ENCODE results near the gene IGSF5. TPM values are rescaled to one million over a fixed set of nuclear protein-coding genes. Genes with fewer than 3 reads are reported as not detected.
A peak's percentile ranks its signal among the peaks of the same experiment; 100 is the strongest.

The IGSF5 gene
- polyA plus RNA-seq, 1 experiment: not detected

- Histone ChIP-seq H3K4me3 (ENCODE audit: low read depth, low read length) (no peak overlapping the region), H3K27me3 (ENCODE audit: control insufficient read depth, insufficient read depth, low read length) (no peaks in the 10 kb centered on the region), H3K36me3 (ENCODE audit: control insufficient read depth, insufficient read depth, low read length) (no peaks in the 10 kb centered on the region)
- ChIA-PET POLR2A (no interaction called here), CTCF (no interaction called here)
- no peak for DNase-seq (ENCODE audit: low read depth)
- TF ChIP-seq CTCF (IDR thresholded peaks at IDR 0.05; ENCODE audit: insufficient read depth, low read depth, low read length): no peak
These were observed 98.9 kb downstream of the IGSF5 start for GRCh38 chr21:39843916-39844315.

DNA sequence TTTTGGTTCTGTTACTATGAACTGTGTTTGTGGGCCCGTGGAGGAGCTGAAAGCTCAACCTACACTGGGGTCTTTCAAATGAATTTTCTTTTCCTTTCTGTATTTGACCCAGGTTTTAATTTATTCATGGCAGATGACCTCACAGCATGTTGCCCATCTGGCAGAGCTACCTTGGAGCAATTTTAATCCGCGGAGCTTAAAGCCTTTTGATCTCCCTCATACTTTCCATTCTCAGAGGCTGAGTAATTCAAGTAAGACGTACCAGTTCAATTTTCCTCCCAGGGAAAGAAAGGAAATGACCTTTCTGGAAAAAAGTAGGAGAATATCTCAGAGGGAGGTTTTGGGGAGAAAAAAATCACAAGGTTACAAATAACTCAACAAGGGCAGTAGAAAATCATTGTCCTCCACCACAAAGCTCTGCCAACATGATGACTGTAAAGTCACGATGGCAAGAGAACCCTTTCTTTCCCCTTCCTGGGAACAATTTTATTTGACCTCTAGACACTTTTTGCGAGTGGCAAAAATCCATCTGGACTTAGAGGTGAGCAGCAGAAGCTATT is 100.7 kb downstream of the IGSF5 start:
- TF ChIP-seq CTCF (IDR thresholded peaks at IDR 0.05; ENCODE audit: insufficient read depth, low read depth, low read length): no peak
- DNase-seq (ENCODE audit: low read depth): no peak
- Histone ChIP-seq H3K4me3 (ENCODE audit: low read depth, low read length) (no peak overlapping the region), H3K36me3 (ENCODE audit: control insufficient read depth, insufficient read depth, low read length) (no peaks in the 10 kb centered on the region), H3K27me3 (ENCODE audit: control insufficient read depth, insufficient read depth, low read length) (no peaks in the 10 kb centered on the region)
- CTCF ChIA-PET: interaction anchor here (0.6 to 0.9 kb wide), 2 partner anchors 39 to 59 kb away, joined by 3 to 5 read pairs; no protein-coding TSS in a partner anchor
- POLR2A ChIA-PET: no interaction called here

GRCh38 chr21:39847877-39848276 is 102.9 kb downstream of the IGSF5 start:
- ChIA-PET CTCF (no interaction called here), POLR2A (no interaction called here)
- H3K4me3 ChIP-seq (ENCODE audit: low read depth, low read length): no peak overlapping the region
- no peaks in the 10 kb centered on the region for H3K27me3 ChIP-seq (ENCODE audit: control insufficient read depth, insufficient read depth, low read length)
- no peak for TF ChIP-seq CTCF (IDR thresholded peaks at IDR 0.05; ENCODE audit: insufficient read depth, low read depth, low read length)
- DNase-seq (ENCODE audit: low read depth): no peak
- no peaks in the 10 kb centered on the region for H3K36me3 ChIP-seq (ENCODE audit: control insufficient read depth, insufficient read depth, low read length)

DNA sequence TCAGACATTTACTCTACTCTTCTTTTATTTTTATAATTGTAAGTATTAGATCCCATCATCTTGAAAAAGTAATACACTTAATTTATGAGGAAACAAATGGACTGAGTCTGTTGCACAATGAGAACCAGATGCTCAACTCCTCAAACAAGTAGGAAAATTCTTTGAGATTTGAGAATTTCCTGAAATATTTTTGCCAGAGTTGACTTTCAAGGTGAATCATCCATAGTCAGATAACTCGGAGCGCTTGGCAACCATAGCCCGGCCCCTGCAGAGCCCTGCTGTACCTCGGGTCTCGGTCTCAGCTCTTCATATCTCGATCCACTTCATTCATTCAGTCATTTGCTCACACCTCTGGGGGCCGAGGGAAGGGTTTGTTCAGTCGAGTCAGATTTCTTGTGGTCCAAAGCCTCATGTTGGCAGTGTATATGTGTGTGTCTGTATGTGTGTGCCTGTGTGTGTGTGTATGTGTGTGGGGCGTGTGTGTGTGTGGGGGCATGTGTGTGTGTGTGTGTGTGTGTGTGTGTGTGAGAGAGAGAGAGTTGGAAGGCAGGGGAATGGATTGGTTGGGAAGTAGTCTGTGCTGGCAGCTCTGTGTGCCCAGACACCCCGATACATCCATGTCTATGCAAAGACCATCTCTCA is 104.2 kb downstream of the IGSF5 start:
- Histone ChIP-seq H3K36me3 (ENCODE audit: control insufficient read depth, insufficient read depth, low read length) (no peaks in the 10 kb centered on the region), H3K27me3 (ENCODE audit: control insufficient read depth, insufficient read depth, low read length) (no peaks in the 10 kb centered on the region), H3K4me3 (ENCODE audit: low read depth, low read length) (no peak overlapping the region)
- peak; percentile 34 for DNase-seq (ENCODE audit: low read depth)
- ChIA-PET CTCF (no interaction called here), POLR2A (no interaction called here)
- TF ChIP-seq CTCF (IDR thresholded peaks at IDR 0.05; ENCODE audit: insufficient read depth, low read depth, low read length): no peak

- ChIA-PET CTCF (no interaction called here), POLR2A (no interaction called here)
- Histone ChIP-seq H3K27me3 (ENCODE audit: control insufficient read depth, insufficient read depth, low read length) (no peaks in the 10 kb centered on the region), H3K4me3 (ENCODE audit: low read depth, low read length) (no peak overlapping the region), H3K36me3 (ENCODE audit: control insufficient read depth, insufficient read depth, low read length) (no peaks in the 10 kb centered on the region)
- TF ChIP-seq CTCF (IDR thresholded peaks at IDR 0.05; ENCODE audit: insufficient read depth, low read depth, low read length): no peak
- DNase-seq (ENCODE audit: low read depth): no peak
These were observed 105.3 kb downstream of the IGSF5 start for GRCh38 chr21:39850333-39850732.
